GM18511 (cell line): Measurements from ENCODE around the gene SLC15A4.
"Not testable (repeated sequence)": the region's sequence is repeated elsewhere in the genome, so short reads cannot be mapped to it uniquely, and the experiment has no call there.

ENCODE experiments used
- ATAC-seq: cut with Tn5 transposase; IDR thresholded peaks from one replicate; pipeline ENCODE4 v1.9.1; 2021; ENCODE audit warnings: mild to moderate bottlenecking, moderate library complexity; ENCODE audit not compliant: unreplicated experiment

The SLC15A4 gene

GRCh38 chr12:128846671-128847070 lies 22.9 kb upstream of the SLC15A4 start:
- ATAC-seq, result not testable (repeated sequence)

- peak; percentile 54 for ATAC-seq
These were observed 20.4 kb upstream of the SLC15A4 start for GRCh38 chr12:128844031-128844635.

GRCh38 chr12:128843538-128843937 lies 19.8 kb upstream of the SLC15A4 start:
- ATAC-seq, result no peak

GRCh38 chr12:128842579-128842978 lies 18.8 kb upstream of the SLC15A4 start:
- no peak for ATAC-seq

- peak; percentile 81 for ATAC-seq
These were observed 17.2 kb upstream of the SLC15A4 start for GRCh38 chr12:128840862-128841468.

- not testable (repeated sequence) for ATAC-seq
These were observed 16.1 kb upstream of the SLC15A4 start for GRCh38 chr12:128839885-128840284.

- no peak for ATAC-seq
These were observed 9.7 kb upstream of the SLC15A4 start for GRCh38 chr12:128833418-128833817.

- peak; percentile 62 for ATAC-seq
These were observed 6.7 kb upstream of the SLC15A4 start for GRCh38 chr12:128830505-128830893.

GRCh38 chr12:128829861-128830504 lies 6.2 kb upstream of the SLC15A4 start:
- ATAC-seq, result peak; percentile 92

- ATAC-seq, result no peak
These were observed 4.0 kb upstream of the SLC15A4 start for GRCh38 chr12:128827724-128828123.

GRCh38 chr12:128825835-128826234 lies 2.1 kb upstream of the SLC15A4 start:
- no peak for ATAC-seq

GRCh38 chr12:128823216-128823915 lies 392 bp downstream of the SLC15A4 start:
- peak; percentile 27 for ATAC-seq

GRCh38 chr12:128820723-128821432 lies 2.9 kb downstream of the SLC15A4 start:
- ATAC-seq, result peak; percentile 56

- ATAC-seq, result no peak
These were observed 3.5 kb downstream of the SLC15A4 start for GRCh38 chr12:128820253-128820652.

GRCh38 chr12:128819293-128820144 lies 4.2 kb downstream of the SLC15A4 start:
- no peak for ATAC-seq

GRCh38 chr12:128818065-128819022 lies 5.4 kb downstream of the SLC15A4 start:
- ATAC-seq, result peak; percentile 44

- ATAC-seq, result peak; percentile 50
These were observed 6.4 kb downstream of the SLC15A4 start for GRCh38 chr12:128817111-128818015.

- ATAC-seq, result no peak
These were observed 7.2 kb downstream of the SLC15A4 start for GRCh38 chr12:128816643-128816920.
